ENCODE data around the gene TLL1.

The TLL1 gene

GRCh38 chr4:165872461-165873297, at the start of gene TLL1:
TLL1 (plus strand) TSS chr4:165873237; CDS start chr4:165873905, 668 bp downstream.
- ATAC-seq (no peak), DNase-seq (ENCODE audit: low spot score in 2 of 2) (no peak)
- Mint-ChIP-seq H3K27ac (no peak within 1 kb of the TSS), H3K36me3 (no peaks in the 10 kb centered on the region), H3K9me3 (no peaks in the 10 kb centered on the region), H3K4me3 (no peak within 1 kb of the TSS), H3K4me1 (no peaks in the 10 kb centered on the region)

- DNase-seq (ENCODE audit: low spot score in 2 of 2) (no peak), ATAC-seq (no peak)
- H3K27ac Mint-ChIP-seq = no peak overlapping the region
- peaks cover 10% of the 10 kb centered on the region for H3K9me3 Mint-ChIP-seq
- H3K36me3 Mint-ChIP-seq = no peaks in the 10 kb centered on the region
- no peak overlapping the region for H3K4me3 Mint-ChIP-seq
- H3K4me1 Mint-ChIP-seq = no peaks in the 10 kb centered on the region
These were observed 46.9 kb upstream of the TLL1 start for GRCh38 chr4:165826166-165826565.

- no peaks in the 10 kb centered on the region for H3K4me1 Mint-ChIP-seq
- peaks cover 9% of the 10 kb centered on the region for H3K9me3 Mint-ChIP-seq
- H3K27ac Mint-ChIP-seq = no peak overlapping the region
- ATAC-seq = no peak
- no peak overlapping the region for H3K4me3 Mint-ChIP-seq
- DNase-seq (ENCODE audit: low spot score in 2 of 2) = no peak
- no peaks in the 10 kb centered on the region for H3K36me3 Mint-ChIP-seq
These were observed 46.0 kb upstream of the TLL1 start for GRCh38 chr4:165827018-165827417.

- no peak overlapping the region for H3K4me3 Mint-ChIP-seq
- peaks cover 9% of the 10 kb centered on the region for H3K9me3 Mint-ChIP-seq
- H3K36me3 Mint-ChIP-seq = no peaks in the 10 kb centered on the region
- DNase-seq (ENCODE audit: low spot score in 2 of 2) (no peak), ATAC-seq (no peak)
- H3K27ac Mint-ChIP-seq = no peak overlapping the region
- no peaks in the 10 kb centered on the region for H3K4me1 Mint-ChIP-seq
These were observed 44.1 kb upstream of the TLL1 start for GRCh38 chr4:165828928-165829327.

- ATAC-seq (no peak), DNase-seq (ENCODE audit: low spot score in 2 of 2) (no peak)
- Mint-ChIP-seq H3K4me3 (no peak overlapping the region), H3K36me3 (no peaks in the 10 kb centered on the region), H3K9me3 (peaks cover 6% of the 10 kb centered on the region), H3K4me1 (no peaks in the 10 kb centered on the region), H3K27ac (no peak overlapping the region)
These were observed 38.9 kb upstream of the TLL1 start for GRCh38 chr4:165834116-165834515.

GRCh38 chr4:165838575-165838974, 34.5 kb upstream of the TLL1 start:
- ATAC-seq (no peak), DNase-seq (ENCODE audit: low spot score in 2 of 2) (no peak)
- H3K4me3 Mint-ChIP-seq = no peak overlapping the region
- no peak overlapping the region for H3K27ac Mint-ChIP-seq
- H3K36me3 Mint-ChIP-seq = no peaks in the 10 kb centered on the region
- peaks cover 9% of the 10 kb centered on the region for H3K9me3 Mint-ChIP-seq
- no peaks in the 10 kb centered on the region for H3K4me1 Mint-ChIP-seq

- no peak overlapping the region for H3K4me3 Mint-ChIP-seq
- H3K9me3 Mint-ChIP-seq = peaks cover 9% of the 10 kb centered on the region
- ATAC-seq (no peak), DNase-seq (ENCODE audit: low spot score in 2 of 2) (no peak)
- H3K4me1 Mint-ChIP-seq = no peaks in the 10 kb centered on the region
- H3K36me3 Mint-ChIP-seq = no peaks in the 10 kb centered on the region
- H3K27ac Mint-ChIP-seq = no peak overlapping the region
These were observed 33.3 kb upstream of the TLL1 start for GRCh38 chr4:165839615-165840333.

GRCh38 chr4:165842684-165843083, 30.4 kb upstream of the TLL1 start:
- peaks cover 9% of the 10 kb centered on the region for H3K9me3 Mint-ChIP-seq
- H3K4me1 Mint-ChIP-seq = no peaks in the 10 kb centered on the region
- DNase-seq (ENCODE audit: low spot score in 2 of 2) = no peak
- H3K27ac Mint-ChIP-seq = no peak overlapping the region
- no peaks in the 10 kb centered on the region for H3K36me3 Mint-ChIP-seq
- no peak for ATAC-seq
- H3K4me3 Mint-ChIP-seq = no peak overlapping the region

- H3K36me3 Mint-ChIP-seq = no peaks in the 10 kb centered on the region
- no peak for DNase-seq (ENCODE audit: low spot score in 2 of 2)
- no peaks in the 10 kb centered on the region for H3K4me1 Mint-ChIP-seq
- no peak overlapping the region for H3K4me3 Mint-ChIP-seq
- H3K9me3 Mint-ChIP-seq = peaks cover 10% of the 10 kb centered on the region
- no peak for ATAC-seq
- H3K27ac Mint-ChIP-seq = no peak overlapping the region
These were observed 28.9 kb upstream of the TLL1 start for GRCh38 chr4:165844161-165844560.

- Mint-ChIP-seq H3K27ac (no peak overlapping the region), H3K4me1 (no peaks in the 10 kb centered on the region), H3K36me3 (no peaks in the 10 kb centered on the region), H3K4me3 (no peak overlapping the region), H3K9me3 (peaks cover 4% of the 10 kb centered on the region)
- DNase-seq (ENCODE audit: low spot score in 2 of 2) (no peak), ATAC-seq (no peak)
These were observed 21.8 kb upstream of the TLL1 start for GRCh38 chr4:165851256-165851655.

- Mint-ChIP-seq H3K4me3 (no peak overlapping the region), H3K4me1 (no peaks in the 10 kb centered on the region), H3K9me3 (no peaks in the 10 kb centered on the region), H3K27ac (no peak overlapping the region), H3K36me3 (peaks cover 5% of the 10 kb centered on the region)
- DNase-seq (ENCODE audit: low spot score in 2 of 2) (no peak), ATAC-seq (no peak)
These were observed 17.8 kb upstream of the TLL1 start for GRCh38 chr4:165855191-165855590.

GRCh38 chr4:165861363-165861762, 11.7 kb upstream of the TLL1 start:
- ATAC-seq (no peak), DNase-seq (ENCODE audit: low spot score in 2 of 2) (no peak)
- no peak overlapping the region for H3K27ac Mint-ChIP-seq
- no peak overlapping the region for H3K4me3 Mint-ChIP-seq
- H3K4me1 Mint-ChIP-seq = no peaks in the 10 kb centered on the region
- peaks cover 11% of the 10 kb centered on the region for H3K36me3 Mint-ChIP-seq
- no peaks in the 10 kb centered on the region for H3K9me3 Mint-ChIP-seq

GRCh38 chr4:165864271-165864670, 8.8 kb upstream of the TLL1 start:
- H3K9me3 Mint-ChIP-seq = no peaks in the 10 kb centered on the region
- H3K4me3 Mint-ChIP-seq = no peak overlapping the region
- DNase-seq (ENCODE audit: low spot score in 2 of 2) (no peak), ATAC-seq (no peak)
- no peak overlapping the region for H3K27ac Mint-ChIP-seq
- H3K36me3 Mint-ChIP-seq = peaks cover 6% of the 10 kb centered on the region
- no peaks in the 10 kb centered on the region for H3K4me1 Mint-ChIP-seq

- ATAC-seq (no peak), DNase-seq (ENCODE audit: low spot score in 2 of 2) (no peak)
- H3K4me1 Mint-ChIP-seq = no peaks in the 10 kb centered on the region
- H3K9me3 Mint-ChIP-seq = no peaks in the 10 kb centered on the region
- no peak overlapping the region for H3K4me3 Mint-ChIP-seq
- H3K36me3 Mint-ChIP-seq = peaks cover 6% of the 10 kb centered on the region
- H3K27ac Mint-ChIP-seq = no peak overlapping the region
These were observed 6.9 kb upstream of the TLL1 start for GRCh38 chr4:165866019-165866650.

- H3K4me1 Mint-ChIP-seq = no peaks in the 10 kb centered on the region
- no peaks in the 10 kb centered on the region for H3K36me3 Mint-ChIP-seq
- no peak overlapping the region for H3K4me3 Mint-ChIP-seq
- ATAC-seq = no peak
- no peak overlapping the region for H3K27ac Mint-ChIP-seq
- no peaks in the 10 kb centered on the region for H3K9me3 Mint-ChIP-seq
- no peak for DNase-seq (ENCODE audit: low spot score in 2 of 2)
These were observed 5.1 kb upstream of the TLL1 start for GRCh38 chr4:165867961-165868360.

All from stimulated activated effector memory CD8-positive, alpha-beta T cell treated with anti-CD3 and anti-CD28 coated beads, Interleukin-12 subunit alpha, Interleukin-12 subunit beta, amount 100 ng/mL, for 72 hours (primary cell).